H1 (cell line): ENCODE data around the gene DHPS. TPM values are rescaled to one million over a fixed set of nuclear protein-coding genes. Genes with fewer than 3 reads are reported as not detected.
A peak's percentile ranks its signal among the peaks of the same experiment; 100 is the strongest.

Experiments used
- CTCF ChIA-PET: fragments of 300-600 bp; sonication (Branson Sonifier 250); formaldehyde crosslinking; loops from one replicate; lab custom pipeline; 2021; ENCODE audit not compliant: partially characterized antibody; lab: Charles Lee
- POLR2A ChIA-PET: fragments of 300-600 bp; sonication (Branson Sonifier 250); formaldehyde crosslinking; loops from one replicate; lab custom pipeline; 2021; ENCODE audit warnings: inconsistent platforms; ENCODE audit not compliant: partially characterized antibody; lab: Charles Lee
- DNase-seq, 2 experiments: peaks; one replicate each; pipeline versions ENCODE4 v3.0.0 to v3.0.0-alpha.2; 2010 to 2022; ENCODE audit warnings: low spot score in 2 of 2, low read depth in 1 of 2, mixed read lengths in 1 of 2
- FAIRE-seq: peaks from 2 replicates; lab custom pipeline; 2011; peaks lifted over from hg19 to GRCh38; lab: Jason Lieb, UNC
- H2AFZ ChIP-seq: 2 replicates; pipeline ENCODE4 v1.8.1; 2012; ENCODE audit warnings: low read length, inconsistent platforms
- H2AK5ac ChIP-seq: 2 replicates; pipeline ENCODE4 v1.6.1; 2013; ENCODE audit warnings: low read depth, low read length
- H2BK120ac ChIP-seq: replicated peaks from 2 replicates; pipeline ENCODE3; 2013; ENCODE audit warnings: low read depth, low read length, inconsistent platforms
- H2BK12ac ChIP-seq: 2 replicates; pipeline ENCODE4 v1.6.1; 2013; ENCODE audit warnings: low read depth, low read length
- H2BK15ac ChIP-seq: 2 replicates; pipeline ENCODE4 v1.6.1; 2013; ENCODE audit warnings: low read length
- H2BK20ac ChIP-seq: 2 replicates; pipeline ENCODE4 v1.6.1; 2013; ENCODE audit warnings: low read length
- H2BK5ac ChIP-seq: 2 replicates; pipeline ENCODE4 v1.6.1; 2013; ENCODE audit warnings: low read depth, low read length
- H3K14ac ChIP-seq: 2 replicates; pipeline ENCODE4 v1.6.1; 2013; ENCODE audit warnings: inconsistent platforms; ENCODE audit not compliant: insufficient read length
- H3K18ac ChIP-seq: 2 replicates; pipeline ENCODE4 v1.6.1; 2013; ENCODE audit warnings: low read length; ENCODE audit errors: extremely low read depth
- H3K23ac ChIP-seq: 2 replicates; pipeline ENCODE4 v1.6.1; 2013; ENCODE audit warnings: inconsistent platforms; ENCODE audit not compliant: insufficient read length
- H3K23me2 ChIP-seq: 2 replicates; pipeline ENCODE4 v1.6.1; 2013; ENCODE audit warnings: low read depth, low read length
- H3K27ac ChIP-seq: 2 replicates; pipeline ENCODE4 v1.6.1; 2011; ENCODE audit warnings: low read depth, low read length, inconsistent platforms
- H3K27me3 ChIP-seq, 4 experiments: replicated peaks in 1 of 4; 1 replicate in 1 of 4; 2 replicates in 3 of 4; pipeline versions ENCODE4 v1.6.1 to v1.8.1; 2011 to 2013; ENCODE audit warnings: low read length in 3 of 4, mild to moderate bottlenecking in 3 of 4, inconsistent platforms in 2 of 4, mixed read lengths in 2 of 4, moderate library complexity in 1 of 4; ENCODE audit not compliant: control insufficient read depth in 3 of 4, insufficient read depth in 3 of 4; ENCODE audit errors: extremely low read depth in 1 of 4
- H3K36me3 ChIP-seq, 4 experiments: 2 replicates each; pipeline versions ENCODE4 v1.6.1 to v1.8.1; 2011 to 2013; ENCODE audit warnings: mild to moderate bottlenecking in 4 of 4, low read length in 3 of 4, moderate library complexity in 2 of 4, control low read depth in 1 of 4, inconsistent platforms in 1 of 4; ENCODE audit not compliant: insufficient read depth in 4 of 4, control insufficient read depth in 2 of 4
- H3K4ac ChIP-seq: replicated peaks from 2 replicates; pipeline ENCODE3; 2013; ENCODE audit warnings: low read length, low read depth, mixed read lengths, inconsistent platforms; ENCODE audit not compliant: insufficient read length
- H3K4me1 ChIP-seq, 4 experiments: replicated peaks in 1 of 4; 1 replicate in 1 of 4; 2 replicates in 3 of 4; pipeline versions ENCODE4 v1.6.1 to v1.8.1; 2011 to 2013; ENCODE audit warnings: low read length in 3 of 4, inconsistent platforms in 2 of 4, mixed read lengths in 1 of 4; ENCODE audit not compliant: insufficient read depth in 4 of 4, control insufficient read depth in 3 of 4
- H3K4me2 ChIP-seq, 2 experiments: 2 replicates each; pipeline versions ENCODE4 v1.6.1 to v1.8.1; 2011 to 2013; ENCODE audit warnings: low read depth in 2 of 2, low read length in 2 of 2, control low read depth in 1 of 2, inconsistent platforms in 1 of 2, mild to moderate bottlenecking in 1 of 2; ENCODE audit not compliant: insufficient read depth in 1 of 2
- H3K4me3 ChIP-seq, 4 experiments: fragments of 200-600, 300-600 bp in 1 of 4; sonication (generic), shearing (Covaris generic), sonication (Bioruptor Twin) in 1 of 4; 2 replicates each; pipeline versions ENCODE4 v1.5.1 to v1.8.1; 2011 to 2016; ENCODE audit warnings: low read length in 4 of 4, low read depth in 3 of 4, control low read depth in 2 of 4, inconsistent platforms in 2 of 4, mild to moderate bottlenecking in 2 of 4, mixed read lengths in 1 of 4, moderate library complexity in 1 of 4; ENCODE audit not compliant: insufficient read depth in 2 of 4; ENCODE audit errors: extremely low read depth in 1 of 4
- H3K56ac ChIP-seq: replicated peaks from 2 replicates; pipeline ENCODE3; 2013; ENCODE audit warnings: low read depth, mild to moderate bottlenecking, mixed read lengths, low read length, inconsistent platforms; ENCODE audit not compliant: insufficient read length
- H3K79me1 ChIP-seq: 2 replicates; pipeline ENCODE4 v1.6.1; 2013; ENCODE audit warnings: low read depth, low read length, control low read depth
- H3K79me2 ChIP-seq, 2 experiments: 2 replicates each; pipeline versions ENCODE4 v1.6.1 to v1.8.1; 2012 to 2013; ENCODE audit warnings: low read length in 2 of 2, mild to moderate bottlenecking in 2 of 2, inconsistent platforms in 1 of 2; ENCODE audit not compliant: insufficient read depth in 2 of 2, control insufficient read depth in 1 of 2
- H3K9ac ChIP-seq, 4 experiments: replicated peaks in 1 of 4; 1 replicate in 1 of 4; 2 replicates in 3 of 4; pipeline versions ENCODE4 v1.6.1 to v1.8.1; 2011 to 2013; ENCODE audit warnings: low read depth in 3 of 4, low read length in 3 of 4, control low read depth in 2 of 4, mild to moderate bottlenecking in 2 of 4, moderate library complexity in 2 of 4, inconsistent platforms in 1 of 4; ENCODE audit errors: extremely low read depth in 1 of 4
- H3K9me3 ChIP-seq, 2 experiments: 2 replicates each; pipeline versions ENCODE4 v1.6.1 to v1.8.1; 2012 to 2013; ENCODE audit warnings: mild to moderate bottlenecking in 2 of 2, moderate library complexity in 2 of 2, control low read depth in 1 of 2, inconsistent platforms in 1 of 2, low read depth in 1 of 2, low read length in 1 of 2, mixed read lengths in 1 of 2; ENCODE audit not compliant: insufficient read depth in 2 of 2
- H4K20me1 ChIP-seq, 2 experiments: replicated peaks in 1 of 2; 2 replicates each; pipeline versions ENCODE3 to v1.8.1; 2011 to 2013; ENCODE audit warnings: inconsistent platforms in 2 of 2, low read length in 2 of 2, mild to moderate bottlenecking in 1 of 2; ENCODE audit not compliant: insufficient read depth in 2 of 2, control insufficient read depth in 1 of 2
- H4K5ac ChIP-seq: 2 replicates; pipeline ENCODE4 v1.6.1; 2013; ENCODE audit warnings: low read length, low read depth, mixed read lengths, inconsistent platforms; ENCODE audit not compliant: insufficient read length
- H4K8ac ChIP-seq: 2 replicates; pipeline ENCODE4 v1.8.0; 2013; ENCODE audit warnings: mild to moderate bottlenecking, moderate library complexity, low read length, inconsistent platforms; ENCODE audit not compliant: insufficient read depth; ENCODE audit errors: extremely low read depth
- H4K91ac ChIP-seq: replicated peaks from 2 replicates; pipeline ENCODE3; 2013; ENCODE audit warnings: low read length, mixed read lengths, inconsistent platforms; ENCODE audit not compliant: insufficient read length
- CREB1 ChIP-seq: IDR thresholded peaks from 2 replicates; pipeline ENCODE4 v1.6.1; 2012; ENCODE audit warnings: inconsistent platforms
- FOSL1 ChIP-seq: IDR thresholded peaks from 2 replicates; pipeline ENCODE4 v1.6.1; 2011; ENCODE audit warnings: mild to moderate bottlenecking, low read depth, low read length, moderate library complexity; ENCODE audit not compliant: insufficient read depth
- GABPA ChIP-seq: IDR thresholded peaks from 2 replicates; pipeline ENCODE4 v1.6.1; 2011; ENCODE audit warnings: mild to moderate bottlenecking, low read length, moderate library complexity, borderline replicate concordance; ENCODE audit not compliant: insufficient read depth
- MAFK ChIP-seq: IDR thresholded peaks from 2 replicates; pipeline ENCODE4 v1.6.1; 2012; ENCODE audit warnings: low read depth, mild to moderate bottlenecking, improper control_type of control experiment, low read length
- NANOG ChIP-seq: IDR thresholded peaks from 2 replicates; pipeline ENCODE4 v1.6.1; 2011; ENCODE audit warnings: low read length, low read depth, mild to moderate bottlenecking, inconsistent platforms; ENCODE audit not compliant: insufficient read depth, poor library complexity, severe bottlenecking
- POLR2A ChIP-seq, 2 experiments: IDR thresholded peaks; 1 replicate in 1 of 2; 2 replicates in 1 of 2; pipeline ENCODE4 v1.6.1; 2011; ENCODE audit warnings: low read depth in 2 of 2, low read length in 2 of 2, mild to moderate bottlenecking in 2 of 2; ENCODE audit errors: control extremely low read depth in 1 of 2
- POU5F1 ChIP-seq: IDR thresholded peaks from 2 replicates; pipeline ENCODE4 v1.6.1; 2011; ENCODE audit warnings: low read depth, mild to moderate bottlenecking, low read length, moderate library complexity
- RBBP5 ChIP-seq: IDR thresholded peaks from 2 replicates; pipeline ENCODE4 v1.7.1; 2012; ENCODE audit warnings: low read depth, mild to moderate bottlenecking, inconsistent platforms, low read length, moderate library complexity, borderline replicate concordance
- RXRA ChIP-seq: IDR thresholded peaks from 2 replicates; pipeline ENCODE4 v1.6.1; 2011; ENCODE audit warnings: low read depth, mild to moderate bottlenecking, low read length, moderate library complexity; ENCODE audit not compliant: insufficient read depth
- SIN3A ChIP-seq, 2 experiments: IDR thresholded peaks in 1 of 2; conservative IDR thresholded peaks in 1 of 2; 2 replicates each; pipeline ENCODE4 v1.6.1; 2011 to 2012; ENCODE audit warnings: low read length in 2 of 2, improper control_type of control experiment in 1 of 2, low read depth in 1 of 2, mild to moderate bottlenecking in 1 of 2
- SP1 ChIP-seq: IDR thresholded peaks from 2 replicates; pipeline ENCODE4 v1.6.1; 2011; ENCODE audit warnings: low read depth, low read length
- SUZ12 ChIP-seq: fragments of 200-600 bp; sonication (generic); IDR thresholded peaks from 2 replicates; pipeline ENCODE4 v1.6.1; 2012; ENCODE audit warnings: mild to moderate bottlenecking, inconsistent platforms, low read length, moderate library complexity, mixed read lengths
- TBP ChIP-seq: IDR thresholded peaks from 2 replicates; pipeline ENCODE4 v1.6.1; 2011; ENCODE audit warnings: low read depth, low read length, improper control_type of control experiment
- TEAD4 ChIP-seq: IDR thresholded peaks from 2 replicates; pipeline ENCODE4 v1.6.1; 2012; ENCODE audit warnings: low read depth, low read length, inconsistent platforms, mixed read lengths
- WGBS, 2 experiments: shearing (Covaris generic) in 1 of 2; methylation state at CpG; one replicate each; pipeline versions ENCODE4 v1.1.6 to v1.1.7; 2013 to 2015; ENCODE audit warnings: low lambda C conversion rate in 2 of 2, mixed read lengths in 2 of 2, inconsistent platforms in 1 of 2, low coverage in 1 of 2, missing lambda C conversion rate in 1 of 2; ENCODE audit not compliant: insufficient replicate concordance in 2 of 2, insufficient coverage in 1 of 2, insufficient read length in 1 of 2; ENCODE audit errors: extremely low coverage in 1 of 2, missing lambda C conversion rate in 1 of 2; 5-methylcytosine and 5-hydroxymethylcytosine counted together
- polyA plus RNA-seq, 7 experiments: library from polyadenylated mRNA; depleted of rRNA in 3 of 7; stranded (reverse) in 5 of 7; unstranded in 2 of 7; fragments of >200 nt in 5 of 7; fragments of 200-250 nt in 2 of 7; gene quantifications; 1 replicate in 5 of 7; 2 replicates in 1 of 7; 4 replicates in 1 of 7; pipeline versions ENCODE4 v1.2.1 to v1.2.3, GENCODE V29; 2011 to 2013; ENCODE audit warnings: missing spikeins in 2 of 7, mixed read lengths in 2 of 7
- total RNA-seq: library from RNA; stranded (reverse); fragmentation: NEBNext Ultra II Directional; extraction: Animal tissue kit (Norgen Biotek cat#: 25700); gene quantifications from 2 replicates; pipeline ENCODE4 v1.2.1, GENCODE V29; 2021

The DHPS gene
- total and polyA plus RNA-seq, 2 of the 8 experiments (the other 6 are each of a cell fraction or from before 2014, with no cell fraction given): 86.6 to 99.6 TPM

GRCh38 chr19:12676384-12676792, 5.3 kb downstream of the DHPS start:
- FAIRE-seq: no peak
- TF ChIP-seq TBP (no peak), SP1 (no peak), POU5F1 (no peak), RBBP5 (no peak), FOSL1 (no peak), RXRA (no peak), TEAD4 (no peak), MAFK (no peak), NANOG (no peak), SIN3A (conservative IDR thresholded peaks at IDR 0.05 in 1 of 2, IDR thresholded peaks at IDR 0.05 in 1 of 2; ENCODE audit: low read depth in 1 of 2, low read length in 2 of 2) (no peak), POLR2A (IDR thresholded peaks at IDR 0.05; ENCODE audit: control extremely low read depth in 1 of 2, low read depth in 2 of 2, low read length in 2 of 2) (no peak), CREB1 (peak; percentile 56; the same call in 1 of the 2 replicates), GABPA (0 out of 2 replicates have a peak, but pooled peaks have one; percentile 48), SUZ12 (no peak)

More at GRCh38 chr19:12676384-12676792, 5.3 kb downstream of the DHPS start:
- Histone ChIP-seq H4K8ac (peak overlapping the region; percentile 53; the same call in 1 of the 2 replicates), H3K36me3 (peaks cover 36 to 57% (median 52%) of the 10 kb centered on the region in 4 experiments), H3K4ac (no peak overlapping the region), H3K14ac (no peak overlapping the region), H2BK12ac (no peak overlapping the region), H3K23ac (no peak overlapping the region), H3K4me3 (no peak overlapping the region), H3K56ac (no peak overlapping the region), H4K91ac (no peak overlapping the region), H3K27me3 (no peaks in the 10 kb centered on the region), H3K79me2 (peaks cover 0 to 11% of the 10 kb centered on the region in 2 experiments; a peak in 2 of 4 replicates), H3K4me2 (no peak overlapping the region), H3K4me1 (no peaks in the 10 kb centered on the region; a peak in 1 of 7 replicates), H3K27ac (no peak overlapping the region), H2BK15ac (no peak overlapping the region), H3K9ac (no peak overlapping the region), H4K5ac (no peak overlapping the region), H3K9me3 (no peaks in the 10 kb centered on the region; a peak in 1 of 4 replicates), H3K79me1 (peaks cover 9% of the 10 kb centered on the region; the same call in 1 of the 2 replicates), H2BK20ac (no peak overlapping the region), H3K18ac (no peak overlapping the region), H2BK120ac (no peak overlapping the region), H2BK5ac (no peak overlapping the region), H4K20me1 (peaks cover 3 to 20% of the 10 kb centered on the region in 2 experiments), H3K23me2 (no peaks in the 10 kb centered on the region), H2AFZ (no peak overlapping the region), H2AK5ac (no peak overlapping the region)
- CTCF ChIA-PET: interaction anchor here (0.7 to 3.5 kb wide), 15 partner anchors 9 to 172 kb away, joined by 3 to 20 read pairs (median 4); partner anchors contain the start of genes MAN2B1 and WDR83
- WGBS, 2 experiments: 33% methylated on average over 4 of the region's 4 CpGs; no CpG with 5 or more reads in 1 of the 2 experiments
- POLR2A ChIA-PET: interaction anchor here (0.8 to 6.4 kb wide), 11 partner anchors 10 to 65 kb away, joined by 3 to 93 read pairs (median 3); partner anchors contain the start of genes FBXW9, MAN2B1 and WDR83
- DNase-seq: peak in 1 of 2 experiments; percentile 99
